Fibroblast of pulmonary artery (primary cell): Measurements from ENCODE around the gene RIN3.
A peak's percentile ranks its signal among the peaks of the same experiment; 100 is the strongest.
"Not testable (repeated sequence)": the region's sequence is repeated elsewhere in the genome, so short reads cannot be mapped to it uniquely, and the experiment has no call there.

Source experiments
- DNase-seq: peaks from one replicate; pipeline ENCODE4 v3.0.0-alpha.2; 2010; ENCODE audit warnings: low read depth
- H3K4me3 ChIP-seq: replicated peaks from 2 replicates; pipeline ENCODE4 v1.5.1; 2011; ENCODE audit warnings: low read depth, mild to moderate bottlenecking, control low read depth, low read length, moderate library complexity
- CTCF ChIP-seq: IDR thresholded peaks from 2 replicates; pipeline ENCODE4 v1.5.1; 2011; ENCODE audit warnings: mild to moderate bottlenecking, control low read depth, low read length, inconsistent platforms; ENCODE audit errors: missing control alignments

Gene RIN3

GRCh38 chr14:92529903-92530302 lies 16.3 kb downstream of the RIN3 start:
- TF ChIP-seq CTCF: no peak
- no peak overlapping the region for H3K4me3 ChIP-seq
- no peak for DNase-seq

GRCh38 chr14:92531106-92531873 lies 17.7 kb downstream of the RIN3 start:
- DNase-seq: no peak
- no peak overlapping the region for H3K4me3 ChIP-seq
- no peak for TF ChIP-seq CTCF

GRCh38 chr14:92532490-92533163 lies 19.0 kb downstream of the RIN3 start:
- DNase-seq: no peak
- no peak overlapping the region for H3K4me3 ChIP-seq
- no peak for TF ChIP-seq CTCF

GRCh38 chr14:92534932-92535643 lies 21.5 kb downstream of the RIN3 start:
- no peak overlapping the region for H3K4me3 ChIP-seq
- TF ChIP-seq CTCF: no peak
- DNase-seq: no peak

- H3K4me3 ChIP-seq: not testable (repeated sequence)
- DNase-seq: peak; percentile 60
Observed at GRCh38 chr14:92536231-92536630, 22.6 kb downstream of the RIN3 start.

GRCh38 chr14:92538412-92538985 lies 24.9 kb downstream of the RIN3 start:
- H3K4me3 ChIP-seq: no peak overlapping the region
- no peak for TF ChIP-seq CTCF
- DNase-seq: no peak

- no peak for TF ChIP-seq CTCF
- no peak overlapping the region for H3K4me3 ChIP-seq
- no peak for DNase-seq
Observed at GRCh38 chr14:92539419-92539818, 25.8 kb downstream of the RIN3 start.
